ENCODE measurements around the gene RAPSN.

DNA sequence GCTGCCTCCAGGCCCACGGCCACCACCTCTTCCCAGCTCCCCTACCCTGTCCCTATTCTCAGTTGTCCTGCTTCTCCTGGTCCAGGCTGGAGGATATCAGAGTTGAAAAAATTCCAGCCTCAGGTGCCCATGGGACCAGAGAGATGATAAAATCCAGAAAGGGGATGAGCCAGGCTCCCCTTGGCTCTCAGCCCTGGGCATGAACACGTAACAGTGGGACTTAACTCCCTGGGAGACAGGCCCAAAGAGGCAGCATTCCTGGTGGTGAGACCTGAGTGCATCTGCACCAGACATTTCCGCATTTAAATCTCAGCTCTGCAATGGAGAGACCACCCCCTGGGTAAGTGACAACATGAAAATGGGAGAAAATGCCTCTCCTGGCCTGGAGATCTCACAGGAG is 50.9 kb downstream of the RAPSN start:
- no peak for TF ChIP-seq CTCF (conservative IDR thresholded peaks at IDR 0.05; ENCODE audit: low read depth, low read length)
- no peak for TF ChIP-seq EZH2 (IDR thresholded peaks at IDR 0.05; ENCODE audit: borderline replicate concordance, low read depth, low read length, poor library complexity, severe bottlenecking)
